WTC11 (cell line): ENCODE measurements around the gene CPSF4. TPM values are rescaled to one million over a fixed set of nuclear protein-coding genes. Genes with fewer than 3 reads are reported as not detected.

Experiments
- ATAC-seq: fragments of 200-7000 bp; cut with Tn5 transposase; 2 replicates; pipeline ENCODE4 v1.10.0; 2021; ENCODE audit warnings: mild to moderate bottlenecking, moderate library complexity
- CTCF ChIA-PET: fragments of 300-600 bp; sonication (Branson Sonifier 250); formaldehyde crosslinking; loops from one replicate; lab custom pipeline; 2021; ENCODE audit warnings: antibody characterized with exemption; lab: Charles Lee
- POLR2A ChIA-PET: fragments of 350-600 bp; sonication (Branson Sonifier 250); formaldehyde crosslinking; loops from one replicate; lab custom pipeline; 2021; ENCODE audit warnings: antibody characterized with exemption; lab: Charles Lee
- DNase-seq: peaks from one replicate; pipeline ENCODE4 v3.0.0; 2021; ENCODE audit warnings: low spot score
- H3K27ac Mint-ChIP-seq: 2 replicates; pipeline ENCODE4 v1.8.0; 2021; ENCODE audit warnings: mixed read lengths
- H3K27me3 Mint-ChIP-seq: 2 replicates; pipeline ENCODE4 v1.8.0; 2021; ENCODE audit warnings: low read depth, mild to moderate bottlenecking, moderate library complexity, mixed read lengths
- H3K36me3 Mint-ChIP-seq: 2 replicates; pipeline ENCODE4 v1.8.0; 2021; ENCODE audit warnings: mixed read lengths
- H3K4me1 Mint-ChIP-seq: 2 replicates; pipeline ENCODE4 v1.8.0; 2022; ENCODE audit warnings: mixed read lengths
- H3K4me3 Mint-ChIP-seq: 2 replicates; pipeline ENCODE4 v1.8.0; 2021; ENCODE audit warnings: mild to moderate bottlenecking, moderate library complexity, mixed read lengths
- H3K9me3 Mint-ChIP-seq: 2 replicates; pipeline ENCODE4 v1.8.0; 2021; ENCODE audit warnings: mixed read lengths
- AFF4 ChIP-seq: sonication (generic); formaldehyde crosslinking; IDR thresholded peaks from 2 replicates; pipeline ENCODE4 v1.8.1; 2023; ENCODE audit warnings: mild to moderate bottlenecking, missing genetic modification reagents, borderline replicate concordance
- ATF6 ChIP-seq: sonication (generic); formaldehyde crosslinking; IDR thresholded peaks from 2 replicates; pipeline ENCODE4 v1.8.1; 2023; ENCODE audit warnings: mild to moderate bottlenecking, missing genetic modification reagents
- CREM ChIP-seq: sonication (generic); formaldehyde crosslinking; IDR thresholded peaks from 2 replicates; pipeline ENCODE4 v1.8.1; 2022; ENCODE audit warnings: mild to moderate bottlenecking, missing genetic modification reagents, moderate library complexity
- ELF4 ChIP-seq: sonication (generic); formaldehyde crosslinking; IDR thresholded peaks from 2 replicates; pipeline ENCODE4 v1.8.1; 2022; ENCODE audit warnings: low read depth, mild to moderate bottlenecking, moderate library complexity, missing genetic modification reagents
- FOXJ3 ChIP-seq: sonication (generic); formaldehyde crosslinking; IDR thresholded peaks from 2 replicates; pipeline ENCODE4 v1.9.0; 2021; ENCODE audit warnings: missing genetic modification reagents, mild to moderate bottlenecking, borderline replicate concordance
- GTF2I ChIP-seq: fragments of 250-450 bp; sonication (Bioruptor Pico); conservative IDR thresholded peaks from 2 replicates; pipeline ENCODE4 v1.4.0; 2021; ENCODE audit warnings: mild to moderate bottlenecking
- MYBL2 ChIP-seq: sonication (generic); formaldehyde crosslinking; IDR thresholded peaks from 2 replicates; pipeline ENCODE4 v1.8.1; 2023; ENCODE audit warnings: mild to moderate bottlenecking, moderate library complexity, missing genetic modification reagents
- NFATC4 ChIP-seq: fragments of 250-450 bp; sonication (Bioruptor Pico); IDR thresholded peaks from 2 replicates; pipeline ENCODE4 v1.9.0; 2021; ENCODE audit warnings: mild to moderate bottlenecking
- NFE2L1 ChIP-seq: sonication (generic); formaldehyde crosslinking; IDR thresholded peaks from 2 replicates; pipeline ENCODE4 v1.8.1; 2023; ENCODE audit warnings: missing genetic modification reagents
- TP53 ChIP-seq: sonication (generic); formaldehyde crosslinking; IDR thresholded peaks from 2 replicates; pipeline ENCODE4 v1.8.1; 2023; ENCODE audit warnings: mild to moderate bottlenecking, missing genetic modification reagents
- ZNF219 ChIP-seq: sonication (generic); formaldehyde crosslinking; IDR thresholded peaks from 2 replicates; pipeline ENCODE4 v1.8.0; 2023; ENCODE audit warnings: missing genetic modification reagents, mild to moderate bottlenecking, borderline replicate concordance
- total RNA-seq: library from RNA; stranded (reverse); gene quantifications from 3 replicates; pipeline ENCODE4 v1.2.3, GENCODE V29; 2021
- TF ChIP-seq, protein P1 (sequence below): sonication (generic); formaldehyde crosslinking; IDR thresholded peaks from 2 replicates; pipeline ENCODE4 v1.8.1; 2023; ENCODE audit warnings: mild to moderate bottlenecking, missing genetic modification reagents, moderate library complexity
- TF ChIP-seq, protein P2 (sequence below): sonication (generic); formaldehyde crosslinking; IDR thresholded peaks from 2 replicates; pipeline ENCODE4 v1.8.1; 2022; ENCODE audit warnings: mild to moderate bottlenecking, missing genetic modification reagents, moderate library complexity, borderline replicate concordance
- TF ChIP-seq, protein P3 (sequence below): sonication (generic); formaldehyde crosslinking; IDR thresholded peaks from 2 replicates; pipeline ENCODE4 v1.8.1; 2022; ENCODE audit warnings: low read depth, mild to moderate bottlenecking, moderate library complexity, missing genetic modification reagents, borderline replicate concordance
- TF ChIP-seq, protein P4 (sequence below): sonication (generic); formaldehyde crosslinking; conservative IDR thresholded peaks from 2 replicates; pipeline ENCODE4 v1.8.1; 2022; ENCODE audit warnings: mild to moderate bottlenecking, missing genetic modification reagents

Gene CPSF4
- total RNA-seq, 1 experiment from 2014 or later, result 109 TPM

- TF ChIP-seq, protein P1, sequence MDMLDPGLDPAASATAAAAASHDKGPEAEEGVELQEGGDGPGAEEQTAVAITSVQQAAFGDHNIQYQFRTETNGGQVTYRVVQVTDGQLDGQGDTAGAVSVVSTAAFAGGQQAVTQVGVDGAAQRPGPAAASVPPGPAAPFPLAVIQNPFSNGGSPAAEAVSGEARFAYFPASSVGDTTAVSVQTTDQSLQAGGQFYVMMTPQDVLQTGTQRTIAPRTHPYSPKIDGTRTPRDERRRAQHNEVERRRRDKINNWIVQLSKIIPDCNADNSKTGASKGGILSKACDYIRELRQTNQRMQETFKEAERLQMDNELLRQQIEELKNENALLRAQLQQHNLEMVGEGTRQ (CRISPR knock-in tag), result no peak
- TF ChIP-seq ATF6 (CRISPR knock-in tag), result no peak
- no peak for TF ChIP-seq MYBL2 (CRISPR knock-in tag)
- TF ChIP-seq CREM (CRISPR knock-in tag), result no peak
- no peak for TF ChIP-seq ELF4 (CRISPR knock-in tag)
- no peak for TF ChIP-seq GTF2I (CRISPR knock-in tag)
- TF ChIP-seq FOXJ3 (CRISPR knock-in tag), result no peak
These were observed 39.1 kb upstream of the CPSF4 start (continued) for GRCh38 chr7:99399597-99399996.

- TF ChIP-seq AFF4 (CRISPR knock-in tag), result no peak
- no peak for TF ChIP-seq NFATC4 (CRISPR knock-in tag)
- TF ChIP-seq FOXJ3 (CRISPR knock-in tag), result no peak
- TF ChIP-seq, protein P2, sequence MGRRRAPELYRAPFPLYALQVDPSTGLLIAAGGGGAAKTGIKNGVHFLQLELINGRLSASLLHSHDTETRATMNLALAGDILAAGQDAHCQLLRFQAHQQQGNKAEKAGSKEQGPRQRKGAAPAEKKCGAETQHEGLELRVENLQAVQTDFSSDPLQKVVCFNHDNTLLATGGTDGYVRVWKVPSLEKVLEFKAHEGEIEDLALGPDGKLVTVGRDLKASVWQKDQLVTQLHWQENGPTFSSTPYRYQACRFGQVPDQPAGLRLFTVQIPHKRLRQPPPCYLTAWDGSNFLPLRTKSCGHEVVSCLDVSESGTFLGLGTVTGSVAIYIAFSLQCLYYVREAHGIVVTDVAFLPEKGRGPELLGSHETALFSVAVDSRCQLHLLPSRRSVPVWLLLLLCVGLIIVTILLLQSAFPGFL (CRISPR knock-in tag), result no peak
- TF ChIP-seq ZNF219, result no peak
- no peak for TF ChIP-seq NFE2L1 (CRISPR knock-in tag)
- TF ChIP-seq, protein P3, sequence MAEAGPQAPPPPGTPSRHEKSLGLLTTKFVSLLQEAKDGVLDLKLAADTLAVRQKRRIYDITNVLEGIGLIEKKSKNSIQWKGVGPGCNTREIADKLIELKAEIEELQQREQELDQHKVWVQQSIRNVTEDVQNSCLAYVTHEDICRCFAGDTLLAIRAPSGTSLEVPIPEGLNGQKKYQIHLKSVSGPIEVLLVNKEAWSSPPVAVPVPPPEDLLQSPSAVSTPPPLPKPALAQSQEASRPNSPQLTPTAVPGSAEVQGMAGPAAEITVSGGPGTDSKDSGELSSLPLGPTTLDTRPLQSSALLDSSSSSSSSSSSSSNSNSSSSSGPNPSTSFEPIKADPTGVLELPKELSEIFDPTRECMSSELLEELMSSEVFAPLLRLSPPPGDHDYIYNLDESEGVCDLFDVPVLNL (CRISPR knock-in tag), result no peak
- TF ChIP-seq, protein P4, sequence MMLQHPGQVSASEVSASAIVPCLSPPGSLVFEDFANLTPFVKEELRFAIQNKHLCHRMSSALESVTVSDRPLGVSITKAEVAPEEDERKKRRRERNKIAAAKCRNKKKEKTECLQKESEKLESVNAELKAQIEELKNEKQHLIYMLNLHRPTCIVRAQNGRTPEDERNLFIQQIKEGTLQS (CRISPR knock-in tag), result no peak
- no peak for TF ChIP-seq ELF4 (CRISPR knock-in tag)
- no peak for TF ChIP-seq TP53 (CRISPR knock-in tag)
- TF ChIP-seq, all 79 proteins: peak for 0
- POLR2A ChIA-PET, result no interaction called here
- CTCF ChIA-PET, result interaction anchor here (0.8 kb wide), 1 partner anchor 43 kb away, joined by 3 read pairs; no protein-coding TSS in a partner anchor
- Mint-ChIP-seq H3K27ac (no peak overlapping the region), H3K9me3 (no peaks in the 10 kb centered on the region), H3K36me3 (peaks cover 60% of the 10 kb centered on the region), H3K4me1 (peaks cover 13% of the 10 kb centered on the region), H3K4me3 (no peak overlapping the region), H3K27me3 (no peaks in the 10 kb centered on the region)
- no peak for ATAC-seq
- no peak for DNase-seq
These were observed 35.9 kb upstream of the CPSF4 start for GRCh38 chr7:99402854-99403253.
